ENCODE results near the gene ZMIZ1. TPM values are rescaled to one million over a fixed set of nuclear protein-coding genes. Genes with fewer than 3 reads are reported as not detected.

The ZMIZ1 gene
- polyA plus RNA-seq, 3 donors from 2014 or later: 1.2 to 9.5 (median 1.8) TPM

DNA sequence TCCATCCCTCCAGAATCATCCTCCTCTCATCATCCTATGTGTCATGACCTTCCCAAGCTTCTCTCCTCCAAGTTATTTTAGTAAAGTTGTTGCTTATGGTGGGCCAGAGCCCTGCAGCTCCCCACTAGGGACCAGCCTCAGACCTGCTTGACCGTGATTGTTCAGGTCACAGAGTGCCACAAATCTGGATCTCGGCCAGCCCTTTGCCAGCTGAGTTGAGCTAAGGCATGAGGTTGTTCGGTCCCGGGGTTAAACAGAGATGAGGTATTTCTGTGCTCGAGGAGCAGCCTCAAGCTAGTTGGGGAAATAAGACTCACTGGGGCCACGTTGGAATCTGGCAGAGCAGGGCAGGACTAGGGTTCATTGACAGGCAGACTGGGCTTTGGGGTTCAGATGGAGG is 212.2 kb downstream of the ZMIZ1 start:
- H3K27me3 Mint-ChIP-seq (ENCODE audit: low read depth in 3 of 3): peaks cover 0 to 12% (median 0%) of the 10 kb centered on the region in 3 donors
- peak overlapping the region in 2 of 6 donors; percentile 8 to 42 for H3K27ac Mint-ChIP-seq
- peaks cover 5 to 13% (median 6%) of the 10 kb centered on the region in 3 donors for H3K36me3 Mint-ChIP-seq
- no peak overlapping the region for H3K4me3 Mint-ChIP-seq
- no peaks in the 10 kb centered on the region for H3K9me3 Mint-ChIP-seq
- peaks cover 29 to 31% of the 10 kb centered on the region in 2 donors for H3K4me1 Mint-ChIP-seq
- DNase-seq: no peak

DNA sequence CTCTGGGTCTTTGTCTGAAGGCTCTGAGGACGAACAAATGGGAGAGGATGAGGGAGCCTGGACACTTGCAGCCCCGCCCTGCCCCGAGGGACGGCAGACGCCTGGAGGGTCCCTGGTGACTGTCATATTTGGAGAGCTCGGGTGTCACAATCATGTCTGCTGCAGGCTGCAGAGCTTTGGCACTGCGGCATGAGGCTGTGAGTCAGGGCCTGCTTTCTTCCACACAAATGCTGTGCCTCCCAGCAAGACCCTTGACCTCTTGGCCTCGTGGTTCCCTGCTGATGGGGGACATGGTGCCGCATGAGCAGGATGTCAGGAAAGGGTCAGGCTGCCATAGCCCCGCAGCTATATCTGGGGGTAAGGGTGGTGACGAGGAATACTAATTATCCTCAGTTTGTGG is 213.6 kb downstream of the ZMIZ1 start:
- peaks cover 5 to 13% (median 6%) of the 10 kb centered on the region in 3 donors for H3K36me3 Mint-ChIP-seq
- H3K27ac Mint-ChIP-seq: peak overlapping the region in 3 of 6 donors; percentile 34 to 53 (median 34)
- no peaks in the 10 kb centered on the region for H3K9me3 Mint-ChIP-seq
- H3K4me1 Mint-ChIP-seq: peaks cover 44 to 46% of the 10 kb centered on the region in 2 donors
- no peak for DNase-seq
- peaks cover 0 to 16% (median 0%) of the 10 kb centered on the region in 3 donors for H3K27me3 Mint-ChIP-seq (ENCODE audit: low read depth in 3 of 3)
- H3K4me3 Mint-ChIP-seq: no peak overlapping the region

GRCh38 chr10:79283616-79284015 is 214.8 kb downstream of the ZMIZ1 start:
- Mint-ChIP-seq H3K4me3 (peak overlapping the region in 1 of 5 donors; percentile 36), H3K9me3 (no peaks in the 10 kb centered on the region), H3K27ac (peak overlapping the region in 4 of 6 donors; percentile 45 to 99 (median 89)), H3K36me3 (peaks cover 5 to 9% (median 6%) of the 10 kb centered on the region in 3 donors), H3K4me1 (peaks cover 54 to 58% of the 10 kb centered on the region in 2 donors), H3K27me3 (ENCODE audit: low read depth in 3 of 3) (peaks cover 0 to 16% (median 0%) of the 10 kb centered on the region in 3 donors)
- DNase-seq: no peak

- peak overlapping the region; percentile 34 to 89 (median 81) for H3K4me3 Mint-ChIP-seq
- DNase-seq: no peak
- no peaks in the 10 kb centered on the region for H3K9me3 Mint-ChIP-seq
- H3K36me3 Mint-ChIP-seq: peaks cover 5 to 9% (median 6%) of the 10 kb centered on the region in 3 donors
- H3K27me3 Mint-ChIP-seq (ENCODE audit: low read depth in 3 of 3): peaks cover 0 to 16% (median 0%) of the 10 kb centered on the region in 3 donors
- peaks cover 60 to 65% of the 10 kb centered on the region in 2 donors for H3K4me1 Mint-ChIP-seq
- peak overlapping the region; percentile 98 to 99 (median 98) for H3K27ac Mint-ChIP-seq
These were observed 215.5 kb downstream of the ZMIZ1 start for GRCh38 chr10:79284158-79284871.

- peaks cover 0 to 18% (median 0%) of the 10 kb centered on the region in 3 donors for H3K27me3 Mint-ChIP-seq (ENCODE audit: low read depth in 3 of 3)
- H3K4me3 Mint-ChIP-seq: peak overlapping the region; percentile 80 to 89 (median 83)
- H3K9me3 Mint-ChIP-seq: no peaks in the 10 kb centered on the region
- peaks cover 60 to 71% of the 10 kb centered on the region in 2 donors for H3K4me1 Mint-ChIP-seq
- peak overlapping the region; percentile 98 to 99 (median 98) for H3K27ac Mint-ChIP-seq
- H3K36me3 Mint-ChIP-seq: peaks cover 4 to 7% (median 5%) of the 10 kb centered on the region in 3 donors
- peak; percentile 21 to 49 (median 28) for DNase-seq
These were observed 216.8 kb downstream of the ZMIZ1 start for GRCh38 chr10:79285315-79286197.

GRCh38 chr10:79286318-79286951 is 217.7 kb downstream of the ZMIZ1 start:
- peaks cover 0 to 3% (median 3%) of the 10 kb centered on the region in 3 donors for H3K36me3 Mint-ChIP-seq
- H3K4me1 Mint-ChIP-seq: peaks cover 63 to 71% of the 10 kb centered on the region in 2 donors
- H3K27me3 Mint-ChIP-seq (ENCODE audit: low read depth in 3 of 3): peaks cover 0 to 16% (median 0%) of the 10 kb centered on the region in 3 donors
- peak overlapping the region; percentile 80 to 89 (median 83) for H3K4me3 Mint-ChIP-seq
- no peaks in the 10 kb centered on the region for H3K9me3 Mint-ChIP-seq
- peak overlapping the region; percentile 98 to 99 (median 98) for H3K27ac Mint-ChIP-seq
- peak; percentile 84 to 85 (median 85) for DNase-seq

- Mint-ChIP-seq H3K4me1 (peaks cover 67 to 75% of the 10 kb centered on the region in 2 donors), H3K4me3 (peak overlapping the region in 3 of 5 donors; percentile 25 to 89 (median 81)), H3K36me3 (peaks cover 3 to 6% (median 4%) of the 10 kb centered on the region in 3 donors), H3K27ac (peak overlapping the region; percentile 98 to 99 (median 98)), H3K27me3 (ENCODE audit: low read depth in 3 of 3) (peaks cover 0 to 18% (median 0%) of the 10 kb centered on the region in 3 donors), H3K9me3 (no peaks in the 10 kb centered on the region)
- no peak for DNase-seq
These were observed 219.4 kb downstream of the ZMIZ1 start for GRCh38 chr10:79287973-79288723.

GRCh38 chr10:79289801-79290200 is 221.0 kb downstream of the ZMIZ1 start:
- Mint-ChIP-seq H3K27ac (peak overlapping the region; percentile 45 to 99 (median 73)), H3K4me3 (no peak overlapping the region), H3K9me3 (no peaks in the 10 kb centered on the region), H3K36me3 (peaks cover 3 to 12% (median 8%) of the 10 kb centered on the region in 3 donors), H3K27me3 (ENCODE audit: low read depth in 3 of 3) (peaks cover 0 to 18% (median 0%) of the 10 kb centered on the region in 3 donors), H3K4me1 (peaks cover 57 to 69% of the 10 kb centered on the region in 2 donors)
- no peak for DNase-seq

GRCh38 chr10:79292026-79292766 is 223.4 kb downstream of the ZMIZ1 start:
- peaks cover 8 to 29% (median 25%) of the 10 kb centered on the region in 3 donors for H3K36me3 Mint-ChIP-seq
- H3K4me1 Mint-ChIP-seq: peaks cover 39 to 54% of the 10 kb centered on the region in 2 donors
- H3K27ac Mint-ChIP-seq: peak overlapping the region in 4 of 6 donors; percentile 22 to 90 (median 62)
- peaks cover 0 to 7% (median 0%) of the 10 kb centered on the region in 3 donors for H3K27me3 Mint-ChIP-seq (ENCODE audit: low read depth in 3 of 3)
- H3K9me3 Mint-ChIP-seq: no peaks in the 10 kb centered on the region
- H3K4me3 Mint-ChIP-seq: no peak overlapping the region
- DNase-seq: no peak

GRCh38 chr10:79292891-79293746 is 224.4 kb downstream of the ZMIZ1 start:
- no peak overlapping the region for H3K4me3 Mint-ChIP-seq

GRCh38 chr10:79293841-79294581 is 225.2 kb downstream of the ZMIZ1 start:
- Mint-ChIP-seq H3K27me3 (ENCODE audit: low read depth in 3 of 3) (peaks cover 0 to 7% (median 2%) of the 10 kb centered on the region in 3 donors), H3K36me3 (peaks cover 11 to 32% (median 27%) of the 10 kb centered on the region in 3 donors), H3K9me3 (no peaks in the 10 kb centered on the region), H3K4me3 (peak overlapping the region in 1 of 5 donors; percentile 35), H3K4me1 (peaks cover 22 to 36% of the 10 kb centered on the region in 2 donors), H3K27ac (peak overlapping the region in 4 of 6 donors; percentile 51 to 80 (median 66))
- DNase-seq: no peak

More at GRCh38 chr10:79292891-79293746, 224.4 kb downstream of the ZMIZ1 start:
- H3K27ac Mint-ChIP-seq: peak overlapping the region in 2 of 6 donors; percentile 22 to 69
- DNase-seq: peak in 1 of 3 donors; percentile 28
- peaks cover 11 to 32% (median 27%) of the 10 kb centered on the region in 3 donors for H3K36me3 Mint-ChIP-seq
- H3K9me3 Mint-ChIP-seq: no peaks in the 10 kb centered on the region
- H3K4me1 Mint-ChIP-seq: peaks cover 31 to 45% of the 10 kb centered on the region in 2 donors
- peaks cover 0 to 7% (median 0%) of the 10 kb centered on the region in 3 donors for H3K27me3 Mint-ChIP-seq (ENCODE audit: low read depth in 3 of 3)

Measured in immature natural killer cell (primary cell).